Right forelimb (tissue), 1 donor: Measurements from ENCODE around the gene ASMTL.
A peak's percentile ranks its signal among the peaks of the same experiment; 100 is the strongest.
"Not testable (repeated sequence)": the region's sequence is repeated elsewhere in the genome, so short reads cannot be mapped to it uniquely, and the experiment has no call there.

Experiments used
- DNase-seq: peaks from one replicate; pipeline ENCODE4 v3.0.0-alpha.2; 2018

Gene ASMTL

GRCh38 chrX:1385253-1386223 is 67.2 kb downstream of the ASMTL start:
- DNase-seq: no peak

- DNase-seq: no peak
Measured at GRCh38 chrX:1384658-1385252, 68.0 kb downstream of the ASMTL start.

- no peak for DNase-seq
Measured at GRCh38 chrX:1380672-1381233, 72.0 kb downstream of the ASMTL start.

- DNase-seq: no peak
Measured at GRCh38 chrX:1378306-1378759, 74.4 kb downstream of the ASMTL start.

- DNase-seq: no peak
Measured at GRCh38 chrX:1368385-1368698, 84.4 kb downstream of the ASMTL start.

GRCh38 chrX:1366363-1366762 is 86.3 kb downstream of the ASMTL start:
- not testable (repeated sequence) for DNase-seq

- no peak for DNase-seq
Measured at GRCh38 chrX:1361910-1362309, 90.8 kb downstream of the ASMTL start.

GRCh38 chrX:1361275-1361674 is 91.4 kb downstream of the ASMTL start:
- no peak for DNase-seq

- DNase-seq: no peak
Measured at GRCh38 chrX:1360171-1360570, 92.5 kb downstream of the ASMTL start.

GRCh38 chrX:1359477-1359873 is 93.2 kb downstream of the ASMTL start:
- DNase-seq: no peak

GRCh38 chrX:1358793-1359476 is 93.8 kb downstream of the ASMTL start:
- DNase-seq: no peak

- no peak for DNase-seq
Measured at GRCh38 chrX:1357993-1358392, 94.7 kb downstream of the ASMTL start.

- peak; percentile 50 for DNase-seq
Measured at GRCh38 chrX:1355131-1356046, 97.3 kb downstream of the ASMTL start.

GRCh38 chrX:1354036-1355019 is 98.4 kb downstream of the ASMTL start:
- DNase-seq: no peak
